ENCODE measurements around the gene RABGAP1. TPM values are rescaled to one million over a fixed set of nuclear protein-coding genes. Genes with fewer than 3 reads are reported as not detected.
A peak's percentile ranks its signal among the peaks of the same experiment; 100 is the strongest.

RABGAP1 gene
- total RNA-seq, 4 donors from 2014 or later, result 64.3 to 116 (median 79.5) TPM

- Histone ChIP-seq H3K27me3 (no peaks in the 10 kb centered on the region), H3K9me3 (no peaks in the 10 kb centered on the region), H3K27ac (replicated peaks in 1 of 4) (peak overlapping the region; percentile 39 to 62 (median 51)), H3K4me1 (peaks cover 22 to 42% (median 37%) of the 10 kb centered on the region in 4 donors), H3K36me3 (no peaks in the 10 kb centered on the region), H3K4me3 (no peak overlapping the region)
- 72% methylated on average over 1 of the region's 1 CpG for WGBS
- intact Hi-C loops (cut with DNase I), result no loop called here
- TF ChIP-seq EP300 (IDR thresholded peaks at IDR 0.05) (no peak), POLR2A (IDR thresholded peaks at IDR 0.05; ENCODE audit: low read depth) (no peak), POLR2AphosphoS5 (IDR thresholded peaks at IDR 0.05) (no peak)
- TF ChIP-seq, protein P1, sequence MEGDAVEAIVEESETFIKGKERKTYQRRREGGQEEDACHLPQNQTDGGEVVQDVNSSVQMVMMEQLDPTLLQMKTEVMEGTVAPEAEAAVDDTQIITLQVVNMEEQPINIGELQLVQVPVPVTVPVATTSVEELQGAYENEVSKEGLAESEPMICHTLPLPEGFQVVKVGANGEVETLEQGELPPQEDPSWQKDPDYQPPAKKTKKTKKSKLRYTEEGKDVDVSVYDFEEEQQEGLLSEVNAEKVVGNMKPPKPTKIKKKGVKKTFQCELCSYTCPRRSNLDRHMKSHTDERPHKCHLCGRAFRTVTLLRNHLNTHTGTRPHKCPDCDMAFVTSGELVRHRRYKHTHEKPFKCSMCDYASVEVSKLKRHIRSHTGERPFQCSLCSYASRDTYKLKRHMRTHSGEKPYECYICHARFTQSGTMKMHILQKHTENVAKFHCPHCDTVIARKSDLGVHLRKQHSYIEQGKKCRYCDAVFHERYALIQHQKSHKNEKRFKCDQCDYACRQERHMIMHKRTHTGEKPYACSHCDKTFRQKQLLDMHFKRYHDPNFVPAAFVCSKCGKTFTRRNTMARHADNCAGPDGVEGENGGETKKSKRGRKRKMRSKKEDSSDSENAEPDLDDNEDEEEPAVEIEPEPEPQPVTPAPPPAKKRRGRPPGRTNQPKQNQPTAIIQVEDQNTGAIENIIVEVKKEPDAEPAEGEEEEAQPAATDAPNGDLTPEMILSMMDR (IDR thresholded peaks at IDR 0.05), result no peak
- no peak for DNase-seq (ENCODE audit: extremely low spot score)
These were observed 180.1 kb downstream of the RABGAP1 start for GRCh38 chr9:123120953-123121352.

GRCh38 chr9:123121457-123121856, 180.6 kb downstream of the RABGAP1 start:
- H3K9me3 ChIP-seq, result no peaks in the 10 kb centered on the region
- H3K27me3 ChIP-seq, result no peaks in the 10 kb centered on the region
- no peak overlapping the region for H3K4me3 ChIP-seq
- no peaks in the 10 kb centered on the region for H3K36me3 ChIP-seq
- peaks cover 22 to 42% (median 37%) of the 10 kb centered on the region in 4 donors for H3K4me1 ChIP-seq
- DNase-seq (ENCODE audit: extremely low spot score), result no peak
- peak overlapping the region in 2 of 4 donors; percentile 2 to 62 for H3K27ac ChIP-seq (replicated peaks in 1 of 4)
- intact Hi-C loops (cut with DNase I), result no loop called here
- TF ChIP-seq, protein P1 (IDR thresholded peaks at IDR 0.05), result no peak
- TF ChIP-seq POLR2AphosphoS5 (IDR thresholded peaks at IDR 0.05) (no peak), POLR2A (IDR thresholded peaks at IDR 0.05; ENCODE audit: low read depth) (no peak)
- 67% methylated on average over 3 of the region's 3 CpGs for WGBS

- no peak for TF ChIP-seq EP300 (IDR thresholded peaks at IDR 0.05)
- Histone ChIP-seq H3K4me3 (no peak overlapping the region), H3K27me3 (no peaks in the 10 kb centered on the region), H3K9me3 (no peaks in the 10 kb centered on the region), H3K36me3 (peaks cover 0 to 32% (median 9%) of the 10 kb centered on the region in 4 donors), H3K4me1 (no peaks in the 10 kb centered on the region), H3K27ac (replicated peaks in 1 of 4) (no peak overlapping the region)
- intact Hi-C loops (cut with DNase I), result no loop called here
- no peak for DNase-seq (ENCODE audit: extremely low spot score)
- 89% methylated on average over 3 of the region's 3 CpGs for WGBS
These were observed 186.8 kb downstream of the RABGAP1 start for GRCh38 chr9:123127512-123128075.

DNA sequence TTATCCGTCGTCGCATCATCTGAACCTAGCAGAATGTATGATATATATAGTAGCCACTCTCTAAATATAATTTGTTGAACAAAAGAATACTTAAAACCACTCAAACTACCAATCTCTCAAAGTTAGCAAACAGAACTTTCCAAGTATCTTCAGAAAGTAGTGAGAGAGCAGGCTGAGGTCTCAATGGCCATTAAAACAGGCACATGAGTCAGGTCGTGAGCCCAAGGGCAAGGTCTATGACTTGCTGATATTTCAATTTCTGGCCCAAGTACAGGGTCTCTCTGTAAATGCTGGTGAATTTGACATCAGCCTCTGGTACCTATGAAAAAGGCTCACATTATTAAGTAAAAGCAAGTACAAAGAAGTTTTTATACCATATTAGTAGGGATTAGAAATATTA, 187.8 kb downstream of the RABGAP1 start:
- H3K4me3 ChIP-seq, result no peak overlapping the region
- no peaks in the 10 kb centered on the region for H3K9me3 ChIP-seq
- 100% methylated on average over 4 of the region's 4 CpGs for WGBS
- no peak for DNase-seq (ENCODE audit: extremely low spot score)
- H3K27me3 ChIP-seq, result no peaks in the 10 kb centered on the region
- no peaks in the 10 kb centered on the region for H3K4me1 ChIP-seq
- H3K27ac ChIP-seq (replicated peaks in 1 of 4), result no peak overlapping the region
- peaks cover 0 to 34% (median 10%) of the 10 kb centered on the region in 4 donors for H3K36me3 ChIP-seq
- no peak for TF ChIP-seq POLR2AphosphoS5 (IDR thresholded peaks at IDR 0.05)
- no peak for TF ChIP-seq POLR2A (IDR thresholded peaks at IDR 0.05; ENCODE audit: low read depth)
- TF ChIP-seq, protein P1 (IDR thresholded peaks at IDR 0.05), result no peak
- TF ChIP-seq EP300 (IDR thresholded peaks at IDR 0.05), result no peak
- intact Hi-C loops (cut with DNase I), result no loop called here

- 100% methylated on average over 1 of the region's 1 CpG for WGBS
- intact Hi-C loops (cut with DNase I), result no loop called here
- Histone ChIP-seq H3K27me3 (no peaks in the 10 kb centered on the region), H3K27ac (replicated peaks in 1 of 4) (no peak overlapping the region), H3K36me3 (peaks cover 0 to 34% (median 10%) of the 10 kb centered on the region in 4 donors), H3K4me3 (no peak overlapping the region), H3K9me3 (no peaks in the 10 kb centered on the region), H3K4me1 (no peaks in the 10 kb centered on the region)
- DNase-seq (ENCODE audit: extremely low spot score), result no peak
- TF ChIP-seq POLR2AphosphoS5 (IDR thresholded peaks at IDR 0.05) (no peak), POLR2A (IDR thresholded peaks at IDR 0.05; ENCODE audit: low read depth) (no peak)
These were observed 188.6 kb downstream of the RABGAP1 start for GRCh38 chr9:123129423-123129822.

DNA sequence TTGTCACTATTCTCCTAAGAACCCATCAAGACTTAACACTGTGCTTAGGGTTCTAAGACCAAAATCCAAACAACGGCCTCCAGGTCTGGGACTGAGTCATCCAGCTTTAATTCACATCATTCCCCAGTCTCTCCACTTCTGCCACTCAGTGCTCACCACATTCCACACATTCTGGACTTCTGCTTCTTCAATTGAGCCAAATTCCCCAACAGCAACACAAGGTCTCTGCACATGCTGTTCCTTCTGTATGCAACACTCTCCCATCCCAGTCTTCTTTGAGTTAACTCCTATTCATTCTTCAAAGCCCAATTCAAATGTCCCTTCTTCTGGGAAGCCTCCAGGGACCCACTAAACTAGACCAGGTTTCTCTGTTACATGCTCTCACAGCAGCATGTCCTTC, 190.4 kb downstream of the RABGAP1 start:
- 84% methylated on average over 1 of the region's 1 CpG for WGBS
- intact Hi-C loops (cut with DNase I), result no loop called here

More for the DNA sequence above, 190.4 kb downstream of the RABGAP1 start:
- no peaks in the 10 kb centered on the region for H3K9me3 ChIP-seq
- H3K36me3 ChIP-seq, result peaks cover 0 to 35% (median 16%) of the 10 kb centered on the region in 4 donors
- DNase-seq (ENCODE audit: extremely low spot score), result no peak
- H3K4me3 ChIP-seq, result no peak overlapping the region
- peak in 1 of 2 donors; percentile 41 for TF ChIP-seq POLR2AphosphoS5 (IDR thresholded peaks at IDR 0.05)
- no peak for TF ChIP-seq POLR2A (IDR thresholded peaks at IDR 0.05; ENCODE audit: low read depth)
- TF ChIP-seq, protein P1 (IDR thresholded peaks at IDR 0.05), result no peak
- no peak for TF ChIP-seq EP300 (IDR thresholded peaks at IDR 0.05)
- H3K27me3 ChIP-seq, result no peaks in the 10 kb centered on the region
- H3K27ac ChIP-seq (replicated peaks in 1 of 4), result no peak overlapping the region
- no peaks in the 10 kb centered on the region for H3K4me1 ChIP-seq

Data from esophagus muscularis mucosa (tissue), 4 donors.